Astrocyte of the spinal cord (primary cell): ENCODE measurements around the gene NFU1.
"Not testable (repeated sequence)": the region's sequence is repeated elsewhere in the genome, so short reads cannot be mapped to it uniquely, and the experiment has no call there.

Experiments used
- DNase-seq: peaks from one replicate; pipeline ENCODE4 v3.0.0; 2011; ENCODE audit warnings: low read depth, low spot score
- H3K4me3 ChIP-seq: 2 replicates; pipeline ENCODE4 v1.5.1; 2011; ENCODE audit warnings: low read depth, mild to moderate bottlenecking, low read length, moderate library complexity
- in situ Hi-C: cut with HindIII; loops from 2 replicates; pipeline ENCODE4 v1.10.0; 2017; ENCODE audit warnings: low sequenced_read_pairs
- TF ChIP-seq, protein P1 (sequence below): IDR thresholded peaks from 2 replicates; pipeline ENCODE4 v1.5.1; 2012; ENCODE audit warnings: low read depth, mild to moderate bottlenecking, low read length, inconsistent platforms

NFU1 gene

GRCh38 chr2:69424419-69424818, 12.8 kb downstream of the NFU1 start:
- TF ChIP-seq, protein P1, sequence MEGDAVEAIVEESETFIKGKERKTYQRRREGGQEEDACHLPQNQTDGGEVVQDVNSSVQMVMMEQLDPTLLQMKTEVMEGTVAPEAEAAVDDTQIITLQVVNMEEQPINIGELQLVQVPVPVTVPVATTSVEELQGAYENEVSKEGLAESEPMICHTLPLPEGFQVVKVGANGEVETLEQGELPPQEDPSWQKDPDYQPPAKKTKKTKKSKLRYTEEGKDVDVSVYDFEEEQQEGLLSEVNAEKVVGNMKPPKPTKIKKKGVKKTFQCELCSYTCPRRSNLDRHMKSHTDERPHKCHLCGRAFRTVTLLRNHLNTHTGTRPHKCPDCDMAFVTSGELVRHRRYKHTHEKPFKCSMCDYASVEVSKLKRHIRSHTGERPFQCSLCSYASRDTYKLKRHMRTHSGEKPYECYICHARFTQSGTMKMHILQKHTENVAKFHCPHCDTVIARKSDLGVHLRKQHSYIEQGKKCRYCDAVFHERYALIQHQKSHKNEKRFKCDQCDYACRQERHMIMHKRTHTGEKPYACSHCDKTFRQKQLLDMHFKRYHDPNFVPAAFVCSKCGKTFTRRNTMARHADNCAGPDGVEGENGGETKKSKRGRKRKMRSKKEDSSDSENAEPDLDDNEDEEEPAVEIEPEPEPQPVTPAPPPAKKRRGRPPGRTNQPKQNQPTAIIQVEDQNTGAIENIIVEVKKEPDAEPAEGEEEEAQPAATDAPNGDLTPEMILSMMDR, result no peak
- in situ Hi-C loops, result no loop called here
- DNase-seq, result no peak
- no peak overlapping the region for H3K4me3 ChIP-seq

- in situ Hi-C loops, result no loop called here
- DNase-seq, result no peak
- H3K4me3 ChIP-seq, result no peak overlapping the region
- TF ChIP-seq, protein P1, result no peak
Observed at GRCh38 chr2:69422198-69422597, 15.0 kb downstream of the NFU1 start.

- H3K4me3 ChIP-seq, in situ Hi-C loops, DNase-seq: not testable (repeated sequence)
Observed at GRCh38 chr2:69419111-69419510, 18.1 kb downstream of the NFU1 start.

GRCh38 chr2:69416147-69416546, 21.1 kb downstream of the NFU1 start:
- TF ChIP-seq, protein P1, result no peak
- in situ Hi-C loops, result no loop called here
- DNase-seq, result no peak
- no peak overlapping the region for H3K4me3 ChIP-seq

GRCh38 chr2:69411120-69411519, 26.1 kb downstream of the NFU1 start:
- no peak overlapping the region for H3K4me3 ChIP-seq
- DNase-seq, result no peak
- in situ Hi-C loops, result no loop called here
- TF ChIP-seq, protein P1, result no peak

DNA sequence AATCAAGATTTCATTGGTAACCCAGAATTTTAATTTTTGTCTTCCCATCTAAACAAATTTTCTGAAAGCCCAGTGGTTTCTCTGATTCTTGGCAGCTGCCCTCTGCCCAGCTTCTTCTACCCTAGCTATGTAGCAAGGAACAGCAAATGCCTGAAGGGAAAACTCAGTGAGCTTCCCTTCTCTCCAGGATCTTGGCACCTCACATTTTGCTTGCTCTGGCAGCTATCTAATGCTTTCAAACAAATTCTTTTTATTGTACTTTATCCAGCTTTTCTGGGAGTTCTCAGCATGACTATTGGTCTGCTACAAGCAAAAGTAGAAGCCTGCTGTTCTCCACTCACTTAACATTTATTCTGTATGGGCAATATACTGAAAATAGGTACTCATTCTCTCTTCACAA, 31.9 kb downstream of the NFU1 start:
- H3K4me3 ChIP-seq, result no peak overlapping the region
- TF ChIP-seq, protein P1, result no peak
- no peak for DNase-seq
- in situ Hi-C loops, result no loop called here

DNA sequence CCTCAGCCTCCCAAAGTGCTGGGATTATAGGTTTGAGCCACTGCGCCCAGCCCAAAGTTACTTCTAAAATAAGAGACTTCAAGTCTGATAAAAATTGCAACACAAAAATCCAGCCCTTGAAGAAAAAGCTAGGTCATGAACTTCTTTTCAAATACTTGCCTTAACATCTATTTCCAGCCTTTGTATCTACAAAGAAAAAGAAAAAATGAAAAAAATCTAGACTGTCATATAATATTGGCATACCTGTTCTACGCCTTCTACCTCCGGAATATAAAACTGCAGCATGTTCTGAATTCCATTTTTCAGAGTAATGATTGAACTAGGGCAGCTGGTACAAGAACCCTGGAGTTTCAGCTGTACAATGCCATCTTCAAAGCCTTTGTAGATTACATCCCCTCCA, 37.1 kb downstream of the NFU1 start:
- no peak for DNase-seq
- TF ChIP-seq, protein P1, result no peak
- in situ Hi-C loops, result no loop called here
- no peak overlapping the region for H3K4me3 ChIP-seq
